ENCODE measurements around the gene CIROP.

- TF ChIP-seq CTCF (IDR thresholded peaks at IDR 0.05) (no peak), POLR2A (IDR thresholded peaks at IDR 0.05; ENCODE audit: low read depth) (no peak), EP300 (IDR thresholded peaks at IDR 0.05) (no peak), POLR2AphosphoS5 (IDR thresholded peaks at IDR 0.05) (no peak)
Measured at GRCh38 chr14:23137813-23138535, 33.2 kb upstream of the CIROP start.
